ENCODE measurements around the gene GUCA2B.
A peak's percentile ranks its signal among the peaks of the same experiment; 100 is the strongest.

GUCA2B gene

DNA sequence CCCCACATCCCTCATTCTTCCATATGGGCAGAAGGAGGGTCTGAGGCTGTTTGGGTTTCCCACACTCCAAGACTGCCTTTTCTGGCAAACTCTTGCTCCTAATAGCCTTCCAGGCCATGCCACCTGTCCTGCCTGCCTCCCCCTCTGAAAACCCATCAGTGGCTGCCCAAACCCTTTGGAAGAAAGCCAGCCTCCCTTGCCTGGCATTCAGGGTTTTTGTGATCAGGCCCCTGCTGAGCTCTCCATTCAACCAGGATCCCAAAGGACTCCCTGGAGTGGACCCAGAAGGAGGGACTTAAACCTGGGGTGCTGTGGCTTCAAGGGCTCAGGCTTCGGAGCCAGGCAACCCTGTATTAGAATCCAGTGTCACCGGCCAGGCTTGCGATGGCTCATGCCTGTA lies 15.6 kb downstream of the GUCA2B start:
- no peak for DNase-seq

GRCh38 chr1:42170779-42171621 lies 17.8 kb downstream of the GUCA2B start:
- DNase-seq, result peak; percentile 52

- DNase-seq, result no peak
These were observed 18.6 kb downstream of the GUCA2B start for GRCh38 chr1:42171679-42172266.

DNA sequence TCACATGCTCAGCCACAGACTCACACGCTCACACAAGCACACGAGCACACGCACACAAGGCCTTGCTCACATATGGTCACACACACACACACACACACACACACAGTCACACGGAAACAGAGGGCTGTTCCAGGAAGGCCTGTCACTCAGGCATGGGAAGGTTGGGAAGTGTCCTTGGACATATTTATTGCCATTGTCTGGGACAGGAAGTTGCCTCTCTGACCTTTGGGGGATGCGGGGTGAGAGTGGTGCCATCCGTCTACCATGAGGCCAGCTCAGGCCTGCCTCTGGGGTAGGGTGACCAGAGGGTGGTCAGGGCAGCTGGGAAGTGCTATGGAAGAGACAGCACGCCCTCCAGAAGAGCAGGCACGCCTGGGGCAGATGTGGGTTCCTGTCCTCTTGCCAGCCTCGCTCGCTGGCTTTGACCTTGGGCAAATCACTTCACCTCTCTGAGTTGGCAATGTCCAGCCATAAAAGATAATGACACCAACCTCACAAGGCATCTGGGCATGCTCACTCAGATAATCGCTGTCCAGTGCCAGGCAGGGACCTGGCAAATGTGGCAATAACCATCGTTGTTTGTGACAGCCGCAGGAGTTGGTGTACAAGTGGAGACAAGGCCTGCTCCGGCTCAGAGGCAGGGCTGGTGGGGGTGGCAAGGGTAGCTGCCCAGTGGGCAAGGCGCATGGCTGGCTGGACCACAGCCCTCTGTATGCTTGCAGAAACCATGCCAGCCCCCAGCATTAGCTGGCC lies 19.3 kb downstream of the GUCA2B start:
- DNase-seq, result no peak

DNA sequence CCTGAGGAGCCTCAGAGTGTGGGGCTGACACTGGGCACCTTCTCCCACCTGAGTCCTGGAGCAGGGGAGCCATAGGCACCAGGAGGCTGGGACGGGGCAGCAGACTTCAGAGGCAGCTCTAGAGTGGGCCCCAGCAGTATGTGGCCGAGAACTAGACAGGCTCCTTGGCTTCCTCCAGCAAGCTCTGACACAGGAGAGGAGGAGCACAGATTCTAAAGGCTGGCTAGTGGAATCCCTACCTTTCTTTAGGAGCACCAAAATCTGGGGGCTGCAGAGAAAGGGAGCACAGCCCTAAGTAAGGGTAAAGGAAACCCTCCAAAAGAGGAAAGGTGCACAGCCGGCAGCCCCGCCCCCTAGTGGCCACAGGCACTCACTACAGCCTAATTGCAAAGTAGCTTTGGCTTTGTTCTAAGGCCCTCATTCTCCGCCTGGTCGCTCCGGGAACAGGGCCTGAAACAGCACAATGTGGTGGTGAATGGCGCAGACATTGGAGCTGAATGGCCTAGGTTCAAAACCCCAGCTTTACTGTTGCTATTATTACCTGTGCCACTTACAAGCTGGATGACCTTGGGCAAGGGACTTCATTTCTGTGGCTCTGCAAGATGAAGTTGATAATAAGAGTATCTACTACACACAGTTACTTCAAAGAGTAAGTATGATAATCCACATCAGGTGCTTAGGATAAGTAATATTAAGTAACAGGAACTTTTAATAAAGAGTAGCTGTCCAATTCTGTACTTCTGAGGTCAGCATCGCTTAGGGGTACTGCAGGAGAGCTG lies 20.1 kb downstream of the GUCA2B start:
- peak; percentile 59 for DNase-seq

DNA sequence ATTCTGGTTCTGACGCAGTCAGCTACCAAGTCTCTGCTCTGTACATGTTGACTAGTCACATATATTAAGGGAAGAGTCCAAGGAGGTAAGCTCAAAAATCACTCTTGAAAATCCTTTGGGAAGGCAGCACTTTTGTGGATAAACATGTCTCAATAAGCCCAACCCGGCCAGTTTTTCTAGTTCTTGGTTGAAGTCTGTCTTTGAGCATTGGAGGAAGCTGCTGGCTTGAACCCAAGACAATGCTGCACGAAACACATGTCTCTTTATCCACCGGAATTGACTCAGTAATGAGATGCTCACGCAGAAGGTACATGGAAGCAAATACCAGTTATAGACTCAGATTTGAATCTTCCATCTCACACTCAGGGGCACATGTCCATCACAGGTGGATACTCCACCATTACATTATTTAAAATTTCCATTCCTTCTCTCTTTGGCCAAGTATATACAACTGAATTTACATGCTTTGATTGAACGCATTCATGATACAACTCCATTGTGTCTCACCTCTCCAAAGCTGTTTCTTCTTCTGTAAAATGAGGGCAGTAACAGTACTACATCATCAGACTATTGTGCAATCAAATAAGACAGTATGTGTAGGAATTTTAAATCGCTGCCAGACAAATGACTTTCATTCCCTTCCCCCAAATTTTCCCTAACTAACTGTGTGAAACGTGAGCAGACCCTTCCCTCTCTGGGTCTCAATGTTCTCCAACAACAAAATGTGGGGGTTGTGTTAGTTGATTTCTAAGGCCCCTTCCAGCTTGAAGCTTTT lies 20.9 kb downstream of the GUCA2B start:
- DNase-seq, result no peak

DNA sequence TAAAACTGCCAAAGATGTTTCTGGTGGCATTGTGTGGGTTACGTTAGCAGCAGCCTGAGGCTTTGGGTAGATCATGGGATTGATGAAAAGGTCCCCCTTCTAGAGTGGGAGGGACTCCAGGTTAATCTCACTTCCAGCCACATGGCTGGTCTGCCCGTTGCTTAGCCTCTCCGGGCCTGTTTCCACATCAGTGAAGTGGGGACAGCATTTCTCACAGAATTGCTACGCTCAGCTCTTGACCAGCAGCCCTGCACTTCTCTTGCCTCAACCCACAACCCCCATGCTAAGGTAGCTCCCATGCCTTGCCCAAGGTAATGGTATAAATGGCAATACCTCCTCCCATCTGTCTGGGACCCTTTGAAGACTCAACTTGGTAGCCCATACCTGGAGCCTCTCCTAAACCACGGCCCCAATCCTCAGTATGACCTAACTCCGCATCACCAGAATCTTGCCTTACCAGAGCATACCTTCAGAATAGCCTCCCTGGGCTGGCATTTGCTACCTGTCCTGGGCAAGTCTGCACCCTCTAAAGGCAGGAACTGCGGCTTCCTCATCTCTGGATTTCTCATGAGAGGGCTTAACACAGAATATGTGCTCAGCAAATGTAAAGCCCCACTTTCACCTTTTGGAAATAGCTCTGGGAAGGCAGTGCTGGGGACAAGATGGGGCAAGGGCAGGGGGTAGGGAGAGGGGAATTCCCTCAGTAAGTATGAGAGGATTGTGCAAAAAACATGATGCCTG lies 22.3 kb downstream of the GUCA2B start:
- DNase-seq, result no peak

GRCh38 chr1:42176902-42177519 lies 23.8 kb downstream of the GUCA2B start:
- no peak for DNase-seq

DNA sequence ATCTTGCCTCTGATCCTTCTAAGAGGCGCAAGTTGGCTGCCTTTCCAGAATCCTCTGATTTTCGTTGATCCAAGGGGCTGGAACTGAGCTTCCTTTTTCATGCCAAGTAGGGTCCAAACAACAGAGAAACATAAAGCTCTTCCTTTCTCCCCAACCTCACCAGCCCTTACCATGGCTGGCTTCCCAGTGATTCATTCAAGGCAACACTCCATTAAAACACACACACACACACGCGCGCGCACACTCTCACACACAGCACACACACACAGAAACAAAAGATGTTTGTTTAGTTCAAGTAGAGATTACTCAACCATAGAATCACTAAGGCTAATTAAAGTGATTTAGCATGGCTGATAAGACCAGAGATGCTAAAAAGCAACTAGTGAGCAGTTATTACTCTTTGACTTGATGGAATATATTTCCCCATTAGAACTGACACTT lies 24.4 kb downstream of the GUCA2B start:
- DNase-seq, result peak; percentile 63

DNA sequence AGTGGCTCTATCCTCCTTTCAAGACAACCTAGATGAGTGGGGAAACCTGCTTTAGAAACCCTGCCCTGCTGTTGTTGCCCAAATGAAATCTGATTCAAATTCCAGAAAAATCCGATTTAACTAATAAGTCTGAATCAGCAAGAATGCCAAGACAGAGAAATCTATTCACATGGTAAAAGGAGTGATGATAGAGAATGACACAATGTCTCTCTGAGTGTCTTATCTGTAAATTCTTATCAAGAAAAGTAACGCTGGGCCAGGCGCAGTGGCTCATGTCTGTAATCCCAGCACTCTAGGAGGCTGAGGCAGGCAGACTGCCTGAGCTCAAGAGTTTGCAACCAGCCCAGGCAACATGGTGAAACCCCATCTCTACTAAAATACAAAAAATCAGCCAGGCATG lies 25.0 kb downstream of the GUCA2B start:
- DNase-seq, result no peak

GRCh38 chr1:42179275-42179674 lies 26.1 kb downstream of the GUCA2B start:
- DNase-seq, result no peak

DNA sequence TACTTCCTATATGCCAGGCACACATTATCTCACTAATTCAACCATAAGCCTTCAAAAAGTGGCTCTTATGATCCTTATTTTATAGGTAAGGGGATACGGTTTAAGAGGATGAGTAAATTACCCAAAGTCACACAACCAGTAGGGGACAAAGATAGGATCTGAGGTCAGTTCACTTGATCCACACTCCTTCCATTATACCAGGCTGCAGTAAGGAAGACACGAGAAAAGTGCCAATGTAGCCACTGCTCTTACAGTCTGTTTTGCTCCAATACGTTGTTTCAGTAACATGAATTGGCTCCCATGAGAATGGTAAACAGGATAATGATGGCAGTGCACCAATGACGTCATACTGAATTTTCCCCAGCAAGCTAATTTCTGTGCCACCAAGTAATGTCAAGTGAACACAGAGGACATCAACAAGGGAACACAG lies 26.7 kb downstream of the GUCA2B start:
- no peak for DNase-seq

DNA sequence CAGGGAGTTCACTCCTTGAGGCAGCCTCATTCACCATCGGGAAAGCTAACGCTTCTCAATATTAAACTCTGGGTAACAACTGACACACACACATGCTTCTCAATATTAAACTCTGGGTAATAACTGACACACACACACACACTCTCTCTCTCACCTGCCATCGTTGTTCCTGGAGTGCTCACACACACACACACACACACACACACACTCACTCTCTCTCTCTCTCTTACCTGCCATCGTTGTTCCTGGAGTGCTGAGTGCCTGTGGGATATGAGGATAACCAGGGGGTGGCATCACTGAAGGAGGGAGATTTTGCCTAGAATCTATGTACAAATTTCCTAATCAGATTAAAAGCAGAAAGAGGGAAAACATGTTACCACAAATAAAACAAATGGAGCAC lies 28.5 kb downstream of the GUCA2B start:
- DNase-seq, result no peak

GRCh38 chr1:42183210-42183956 lies 30.2 kb downstream of the GUCA2B start:
- no peak for DNase-seq

- DNase-seq, result no peak
These were observed 30.7 kb downstream of the GUCA2B start for GRCh38 chr1:42183957-42184268.

- DNase-seq, result no peak
These were observed 31.4 kb downstream of the GUCA2B start for GRCh38 chr1:42184616-42185015.

- DNase-seq, result no peak
These were observed 32.9 kb downstream of the GUCA2B start for GRCh38 chr1:42186152-42186551.

DNA sequence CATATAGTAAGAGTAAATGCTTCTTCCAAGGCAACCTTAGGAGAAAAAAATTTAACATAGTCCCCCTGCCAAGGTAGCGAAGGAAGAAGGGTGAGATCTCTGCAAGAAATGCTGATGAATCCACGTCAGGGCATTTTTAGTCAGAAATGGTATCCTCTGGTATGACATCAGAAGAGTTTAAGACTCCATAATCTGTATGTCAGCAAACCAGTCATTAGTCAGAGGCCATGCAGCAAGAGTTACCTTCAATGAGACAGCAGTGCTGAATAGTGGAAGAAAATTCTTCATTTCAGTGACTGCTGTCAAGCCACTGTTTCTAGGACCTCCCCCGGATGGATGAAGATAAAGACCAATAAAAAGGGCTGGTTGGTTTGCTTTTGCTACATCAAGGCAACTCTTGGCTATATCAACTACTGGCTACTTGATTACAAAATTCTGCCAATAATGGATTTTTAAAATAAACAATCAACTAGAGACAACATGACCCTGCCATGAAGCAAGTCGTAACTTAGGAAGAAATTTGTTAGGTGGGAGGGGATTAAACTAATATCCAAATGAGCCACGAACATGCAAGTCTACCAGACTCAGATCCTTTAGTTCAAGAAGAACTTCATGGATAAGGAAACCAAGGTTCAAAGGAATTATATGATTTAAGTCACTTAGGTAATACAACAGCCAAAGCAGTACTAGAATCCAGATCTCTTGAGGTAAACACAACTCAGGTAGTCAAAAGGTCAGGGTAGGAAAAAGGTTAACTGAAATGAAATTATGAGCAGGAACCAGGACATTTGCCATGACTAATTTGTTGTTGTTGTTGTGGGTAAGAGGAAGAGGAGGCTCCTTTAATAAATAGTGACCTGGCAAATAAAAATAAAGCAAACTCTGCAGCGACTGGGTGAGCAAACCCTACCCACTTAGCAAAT lies 37.0 kb downstream of the GUCA2B start:
- no peak for DNase-seq

DNA sequence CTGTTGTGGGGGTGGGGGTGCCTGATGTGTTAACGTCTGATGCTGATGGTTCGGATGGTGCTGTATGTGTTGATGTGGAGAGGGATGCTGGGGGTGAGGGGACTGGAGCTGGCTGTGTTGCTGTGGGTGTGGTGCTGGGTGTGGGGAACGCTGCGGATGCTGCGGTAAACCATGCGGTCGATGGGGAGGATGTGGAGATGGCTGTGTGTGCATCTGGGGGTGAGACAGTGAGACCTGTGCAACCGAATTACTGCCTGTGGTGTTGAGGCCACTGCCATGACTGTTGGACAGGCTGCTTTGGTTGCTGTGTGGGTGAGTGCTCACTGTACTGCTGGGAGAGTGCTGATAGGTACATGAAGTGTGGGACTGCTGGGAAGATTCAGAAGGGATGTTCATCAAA lies 38.1 kb downstream of the GUCA2B start:
- DNase-seq, result no peak

Data from left hindlimb (tissue), 1 donor.